ENCODE data around the gene RPS2.
A peak's percentile ranks its signal among the peaks of the same experiment; 100 is the strongest.

The RPS2 gene

GRCh38 chr16:1999866-2000514 lies 35.4 kb upstream of the RPS2 start:
- DNase-seq, result no peak

- no peak for DNase-seq
Observed at GRCh38 chr16:1998852-1999801, 34.5 kb upstream of the RPS2 start.

- DNase-seq, result no peak
Observed at GRCh38 chr16:1998360-1998835, 33.8 kb upstream of the RPS2 start.

GRCh38 chr16:1997494-1998359 lies 33.1 kb upstream of the RPS2 start:
- DNase-seq, result no peak

- no peak for DNase-seq
Observed at GRCh38 chr16:1993731-1994131, 29.1 kb upstream of the RPS2 start.

- DNase-seq, result no peak
Observed at GRCh38 chr16:1992704-1993317, 28.2 kb upstream of the RPS2 start.

- peak in 55 of 56 donors; percentile 33 to 94 (median 82) for DNase-seq
Observed at GRCh38 chr16:1991948-1992703, 27.5 kb upstream of the RPS2 start.

GRCh38 chr16:1991588-1991947 lies 26.9 kb upstream of the RPS2 start:
- no peak for DNase-seq

- peak in 1 of 56 donors; percentile 14 for DNase-seq
Observed at GRCh38 chr16:1991135-1991551, 26.5 kb upstream of the RPS2 start.

GRCh38 chr16:1990351-1991134 lies 25.9 kb upstream of the RPS2 start:
- DNase-seq, result no peak

- no peak for DNase-seq
Observed at GRCh38 chr16:1990101-1990350, 25.4 kb upstream of the RPS2 start.

GRCh38 chr16:1989209-1990100 lies 24.8 kb upstream of the RPS2 start, which contains the start of gene SYNGR3:
TSS of gene SYNGR3 (plus strand) at chr16:1989970. CDS start at chr16:1990103, 133 bp downstream.
- DNase-seq, result peak in 1 of 56 donors; percentile 12

GRCh38 chr16:1987198-1987597 lies 22.6 kb upstream of the RPS2 start:
- DNase-seq, result no peak

GRCh38 chr16:1985466-1986150 lies 21.0 kb upstream of the RPS2 start:
- no peak for DNase-seq

GRCh38 chr16:1984347-1985225 lies 20.0 kb upstream of the RPS2 start:
- DNase-seq, result peak in 4 of 56 donors; percentile 34 to 54 (median 40)

- peak; percentile 26 to 93 (median 77) for DNase-seq
Observed at GRCh38 chr16:1983544-1984346, 19.1 kb upstream of the RPS2 start, which contains the start of gene GFER. TSS of gene GFER (plus strand) at chr16:1984193. CDS start at chr16:1984219, 26 bp downstream.

Measured in amygdala (tissue), 56 donors.